Measurements from ENCODE around the gene LCORL. TPM values are rescaled to one million over a fixed set of nuclear protein-coding genes. Genes with fewer than 3 reads are reported as not detected.

The LCORL gene
- total RNA-seq, 1 experiment from 2014 or later: 11.3 TPM

DNA sequence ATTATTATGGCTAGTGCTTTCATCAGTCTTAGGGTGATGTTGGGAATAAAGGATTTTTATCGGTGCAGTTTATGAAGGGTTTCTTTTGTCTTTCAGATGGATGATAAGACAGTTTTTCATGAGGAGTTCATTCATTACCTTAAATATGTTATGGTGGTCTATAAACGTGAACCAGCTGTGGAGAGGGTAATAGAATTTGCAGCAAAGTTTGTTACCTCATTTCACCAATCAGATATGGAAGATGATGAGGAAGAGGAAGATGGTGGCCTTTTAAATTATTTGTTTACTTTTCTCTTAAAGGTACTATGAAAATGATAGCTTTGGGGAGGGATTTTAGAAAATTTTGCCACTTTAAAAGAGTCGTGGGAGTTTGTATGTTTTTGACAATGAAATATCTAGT is 209.4 kb downstream of the LCORL start:
- ChIA-PET POLR2A (no interaction called here), CTCF (no interaction called here)
- Mint-ChIP-seq H3K27ac (ENCODE audit: unreplicated experiment) (peak overlapping the region; percentile 95), H3K27me3 (ENCODE audit: insufficient read depth, unreplicated experiment) (no peaks in the 10 kb centered on the region), H3K4me3 (ENCODE audit: unreplicated experiment) (peak overlapping the region; percentile 90), H3K36me3 (ENCODE audit: insufficient read depth, unreplicated experiment) (peaks cover 48% of the 10 kb centered on the region), H3K4me1 (ENCODE audit: low read depth, unreplicated experiment) (peaks cover 24% of the 10 kb centered on the region), H3K9me3 (ENCODE audit: unreplicated experiment) (no peaks in the 10 kb centered on the region)
- intact Hi-C loops (cut with micrococcal nuclease; ENCODE audit: unreplicated experiment): no loop called here
- no TSS peak for BruUV-seq (replicated peaks)
- peaks cover 5% of the 10 kb centered on the region; the same call in 1 of the 2 replicates for H3K4me1 ChIP-seq
- 0 out of 2 replicates have a peak, but pooled peaks cover under 1% of the 10 kb centered on the region for H3K36me3 ChIP-seq (ENCODE audit: control insufficient read depth, insufficient read depth, low read length)
- DNase-seq: no peak
- no peaks in the 10 kb centered on the region for H3K9me3 ChIP-seq
- TF ChIP-seq, protein P1, sequence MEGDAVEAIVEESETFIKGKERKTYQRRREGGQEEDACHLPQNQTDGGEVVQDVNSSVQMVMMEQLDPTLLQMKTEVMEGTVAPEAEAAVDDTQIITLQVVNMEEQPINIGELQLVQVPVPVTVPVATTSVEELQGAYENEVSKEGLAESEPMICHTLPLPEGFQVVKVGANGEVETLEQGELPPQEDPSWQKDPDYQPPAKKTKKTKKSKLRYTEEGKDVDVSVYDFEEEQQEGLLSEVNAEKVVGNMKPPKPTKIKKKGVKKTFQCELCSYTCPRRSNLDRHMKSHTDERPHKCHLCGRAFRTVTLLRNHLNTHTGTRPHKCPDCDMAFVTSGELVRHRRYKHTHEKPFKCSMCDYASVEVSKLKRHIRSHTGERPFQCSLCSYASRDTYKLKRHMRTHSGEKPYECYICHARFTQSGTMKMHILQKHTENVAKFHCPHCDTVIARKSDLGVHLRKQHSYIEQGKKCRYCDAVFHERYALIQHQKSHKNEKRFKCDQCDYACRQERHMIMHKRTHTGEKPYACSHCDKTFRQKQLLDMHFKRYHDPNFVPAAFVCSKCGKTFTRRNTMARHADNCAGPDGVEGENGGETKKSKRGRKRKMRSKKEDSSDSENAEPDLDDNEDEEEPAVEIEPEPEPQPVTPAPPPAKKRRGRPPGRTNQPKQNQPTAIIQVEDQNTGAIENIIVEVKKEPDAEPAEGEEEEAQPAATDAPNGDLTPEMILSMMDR (IDR thresholded peaks at IDR 0.05; ENCODE audit: insufficient read depth in 1 of 2, low read depth in 1 of 2, low read length in 1 of 2, severe bottlenecking in 1 of 2, unreplicated experiment in 1 of 2): no peak
- H3K27me3 ChIP-seq (replicated peaks; ENCODE audit: control insufficient read depth, insufficient read depth, low read length): no peaks in the 10 kb centered on the region
- H3K4me3 ChIP-seq (ENCODE audit: low read depth, low read length): peak overlapping the region; percentile 93

DNA sequence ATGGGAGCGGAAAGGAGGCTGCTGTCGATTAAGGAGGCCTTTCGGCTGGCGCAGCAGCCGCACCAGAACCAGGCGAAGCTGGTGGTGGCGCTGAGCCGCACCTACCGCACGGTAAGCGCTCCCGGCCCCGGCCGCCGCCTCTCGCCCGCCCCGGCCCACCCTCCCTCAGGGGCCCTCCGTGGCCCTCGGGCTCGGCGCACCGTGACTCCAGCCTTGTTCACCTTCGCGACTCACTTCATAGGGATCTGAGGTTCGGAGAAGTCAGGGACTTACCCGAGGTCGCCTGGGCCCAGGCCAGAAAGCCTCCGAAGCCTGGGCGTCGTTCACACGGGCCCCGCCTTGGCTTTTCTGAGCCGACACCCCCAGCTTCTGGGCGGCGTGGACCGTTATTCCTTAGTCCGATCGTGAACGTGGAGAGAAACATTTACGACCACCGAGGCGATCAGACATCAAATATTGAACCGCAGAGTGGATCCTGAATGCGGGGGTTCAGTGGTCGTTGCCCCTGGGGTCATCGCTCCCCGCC is 210.4 kb downstream of the LCORL start:
- intact Hi-C loops (cut with micrococcal nuclease; ENCODE audit: unreplicated experiment): loop anchor here (2.0 kb wide), 1 partner anchor 210 kb away; the partner anchor contains the start of gene LCORL
- peak in 1 of 2 experiments; percentile 36 for DNase-seq
- no peaks in the 10 kb centered on the region for H3K9me3 Mint-ChIP-seq (ENCODE audit: unreplicated experiment)
- CTCF ChIA-PET: no interaction called here
- no peaks in the 10 kb centered on the region for H3K27me3 Mint-ChIP-seq (ENCODE audit: insufficient read depth, unreplicated experiment)
- H3K27me3 ChIP-seq (replicated peaks; ENCODE audit: control insufficient read depth, insufficient read depth, low read length): no peaks in the 10 kb centered on the region
- H3K36me3 Mint-ChIP-seq (ENCODE audit: insufficient read depth, unreplicated experiment): peaks cover 41% of the 10 kb centered on the region
- TF ChIP-seq, protein P1 (IDR thresholded peaks at IDR 0.05; ENCODE audit: insufficient read depth in 1 of 2, low read depth in 1 of 2, low read length in 1 of 2, severe bottlenecking in 1 of 2, unreplicated experiment in 1 of 2): no peak
- peak overlapping the region; percentile 93 for H3K4me3 ChIP-seq (ENCODE audit: low read depth, low read length)
- BruUV-seq (replicated peaks): no TSS peak
- peaks cover 24% of the 10 kb centered on the region for H3K4me1 Mint-ChIP-seq (ENCODE audit: low read depth, unreplicated experiment)
- H3K9me3 ChIP-seq: no peaks in the 10 kb centered on the region
- no peaks in the 10 kb centered on the region for H3K36me3 ChIP-seq (ENCODE audit: control insufficient read depth, insufficient read depth, low read length)
- H3K4me1 ChIP-seq: peaks cover 5% of the 10 kb centered on the region; the same call in 1 of the 2 replicates
- peak overlapping the region; percentile 95 for H3K27ac Mint-ChIP-seq (ENCODE audit: unreplicated experiment)
- H3K4me3 Mint-ChIP-seq (ENCODE audit: unreplicated experiment): peak overlapping the region; percentile 90
- POLR2A ChIA-PET: interaction anchor here (1.4 kb wide), 3 partner anchors 196 to 234 kb away, joined by 4 to 7 read pairs (median 4); partner anchors contain the start of genes LAP3 and MED28

DNA sequence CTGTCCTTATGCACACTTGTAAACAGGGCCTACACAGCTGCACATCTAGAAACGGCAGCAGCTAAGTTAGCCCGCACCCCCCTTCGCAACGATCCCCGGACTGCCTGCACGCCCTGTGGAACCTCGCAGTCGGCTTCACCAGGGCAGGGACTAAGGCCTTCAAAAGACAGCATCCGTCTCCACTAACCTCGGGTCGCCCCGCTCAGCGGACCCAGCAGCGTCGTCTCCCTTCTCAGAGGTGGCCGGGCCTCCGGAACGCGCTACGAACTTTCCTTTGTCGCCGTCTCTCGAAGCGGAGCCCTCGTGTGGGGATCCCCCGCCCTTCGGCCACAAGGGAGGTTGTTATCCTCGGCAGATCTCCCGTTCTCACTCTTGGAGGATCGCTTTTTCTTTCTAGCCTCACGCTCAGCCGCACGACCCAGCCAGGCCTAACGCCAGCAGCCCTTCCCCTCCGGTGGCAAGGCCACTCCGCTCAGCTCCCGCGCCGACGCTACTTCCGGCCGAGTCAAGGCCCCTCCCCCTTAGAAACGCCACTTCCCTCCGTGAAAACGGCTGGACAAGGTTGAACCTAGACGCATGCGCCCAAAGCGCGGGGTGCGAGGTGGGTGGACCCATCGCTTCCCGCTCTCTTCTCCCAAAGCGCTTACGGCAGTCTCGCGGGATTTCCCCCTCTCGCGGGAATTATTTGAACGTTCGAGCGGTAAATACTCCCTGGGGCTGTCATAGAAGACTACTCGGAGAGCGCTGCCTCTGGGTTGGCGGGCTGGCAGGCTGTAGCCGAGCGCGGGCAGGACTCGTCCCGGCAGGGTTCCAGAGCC is 211.1 kb downstream of the LCORL start, which contains the start of the genes DCAF16 and NCAPG:
TSS of gene DCAF16 (minus strand) at position 498 of the 818 bp plus-strand sequence. CDS start 6,616 bp downstream, outside the sequence.
TSS of gene NCAPG (plus strand) at position 720 of the 818 bp plus-strand sequence. CDS start 99 bp downstream, outside the sequence.
- Histone ChIP-seq H3K4me1 (peaks cover 5% of the 10 kb centered on the region; the same call in 1 of the 2 replicates), H3K36me3 (ENCODE audit: control insufficient read depth, insufficient read depth, low read length) (no peaks in the 10 kb centered on the region), H3K27me3 (replicated peaks; ENCODE audit: control insufficient read depth, insufficient read depth, low read length) (no peaks in the 10 kb centered on the region), H3K9me3 (no peaks in the 10 kb centered on the region), H3K4me3 (ENCODE audit: low read depth, low read length) (peak within 1 kb of the TSS; percentile 94)
- no peaks in the 10 kb centered on the region for H3K9me3 Mint-ChIP-seq (ENCODE audit: unreplicated experiment)
- intact Hi-C loops (cut with micrococcal nuclease; ENCODE audit: unreplicated experiment): loop anchor here (1.0 to 2.0 kb wide), 2 partner anchors 210 to 233 kb away; partner anchors contain the start of genes LAP3 and LCORL
- peaks cover 39% of the 10 kb centered on the region for H3K36me3 Mint-ChIP-seq (ENCODE audit: insufficient read depth, unreplicated experiment)
- no peaks in the 10 kb centered on the region for H3K27me3 Mint-ChIP-seq (ENCODE audit: insufficient read depth, unreplicated experiment)
- H3K4me3 Mint-ChIP-seq (ENCODE audit: unreplicated experiment): peak within 1 kb of the TSS; percentile 90
- ChIA-PET CTCF (no interaction called here), POLR2A (interaction anchor here (1.4 kb wide), 3 partner anchors 196 to 234 kb away, joined by 4 to 7 read pairs (median 4); partner anchors contain the start of genes LAP3 and MED28)
- BruUV-seq (replicated peaks): TSS peak; percentile 63
- TF ChIP-seq, protein P1 (IDR thresholded peaks at IDR 0.05; ENCODE audit: insufficient read depth in 1 of 2, low read depth in 1 of 2, low read length in 1 of 2, severe bottlenecking in 1 of 2, unreplicated experiment in 1 of 2): no peak
- DNase-seq: peak; percentile 99
- H3K4me1 Mint-ChIP-seq (ENCODE audit: low read depth, unreplicated experiment): peaks cover 24% of the 10 kb centered on the region
- H3K27ac Mint-ChIP-seq (ENCODE audit: unreplicated experiment): peak within 1 kb of the TSS; percentile 95
